Sigmoid colon (tissue), 4 donors: ENCODE data around the gene HHAT.

ENCODE experiments used
- EP300 ChIP-seq, 4 donors: sonication (generic); formaldehyde crosslinking; IDR thresholded peaks; one replicate each; pipeline ENCODE4 v1.6.1; 2017; ENCODE audit warnings: antibody characterized with exemption in 4 of 4
- POLR2A ChIP-seq, 2 donors: fragments of 450-650 bp; IDR thresholded peaks; one replicate each; pipeline ENCODE4 v1.6.1; 2016; ENCODE audit warnings: antibody characterized with exemption in 2 of 2, mild to moderate bottlenecking in 2 of 2, moderate library complexity in 2 of 2
- POLR2AphosphoS5 ChIP-seq, 4 donors: sonication (generic); formaldehyde crosslinking; IDR thresholded peaks; one replicate each; pipeline ENCODE4 v1.6.1; 2017; ENCODE audit warnings: antibody characterized with exemption in 4 of 4
- TF ChIP-seq, protein P1 (sequence below), 4 experiments: fragments of 450-650 bp in 3 of 4; fragments of 200-600 bp in 1 of 4; IDR thresholded peaks; one replicate each; pipeline ENCODE4 v1.5.1; 2016 to 2019; ENCODE audit warnings: antibody characterized with exemption in 4 of 4, mild to moderate bottlenecking in 3 of 4, moderate library complexity in 2 of 4

DNA sequence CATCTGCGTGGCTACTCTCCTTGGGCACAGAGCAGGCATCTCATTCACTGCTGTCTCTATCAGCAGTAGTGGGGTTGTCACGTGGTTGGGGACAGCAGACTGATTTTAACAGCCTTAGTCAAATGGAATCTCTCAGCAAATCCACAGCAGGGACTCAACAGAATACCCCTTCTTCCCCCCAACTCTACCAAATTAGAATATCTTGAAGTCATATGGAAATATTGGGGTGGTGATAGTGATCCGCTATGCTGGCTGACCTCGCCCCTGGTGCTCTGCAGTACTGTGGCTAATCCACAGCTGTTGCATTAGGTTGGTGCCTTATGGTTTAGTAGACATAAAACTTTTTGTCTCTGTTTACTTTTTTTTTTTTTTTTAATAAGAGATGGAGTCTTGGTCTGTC lies 23.9 kb downstream of the HHAT start:
- TF ChIP-seq, protein P1, sequence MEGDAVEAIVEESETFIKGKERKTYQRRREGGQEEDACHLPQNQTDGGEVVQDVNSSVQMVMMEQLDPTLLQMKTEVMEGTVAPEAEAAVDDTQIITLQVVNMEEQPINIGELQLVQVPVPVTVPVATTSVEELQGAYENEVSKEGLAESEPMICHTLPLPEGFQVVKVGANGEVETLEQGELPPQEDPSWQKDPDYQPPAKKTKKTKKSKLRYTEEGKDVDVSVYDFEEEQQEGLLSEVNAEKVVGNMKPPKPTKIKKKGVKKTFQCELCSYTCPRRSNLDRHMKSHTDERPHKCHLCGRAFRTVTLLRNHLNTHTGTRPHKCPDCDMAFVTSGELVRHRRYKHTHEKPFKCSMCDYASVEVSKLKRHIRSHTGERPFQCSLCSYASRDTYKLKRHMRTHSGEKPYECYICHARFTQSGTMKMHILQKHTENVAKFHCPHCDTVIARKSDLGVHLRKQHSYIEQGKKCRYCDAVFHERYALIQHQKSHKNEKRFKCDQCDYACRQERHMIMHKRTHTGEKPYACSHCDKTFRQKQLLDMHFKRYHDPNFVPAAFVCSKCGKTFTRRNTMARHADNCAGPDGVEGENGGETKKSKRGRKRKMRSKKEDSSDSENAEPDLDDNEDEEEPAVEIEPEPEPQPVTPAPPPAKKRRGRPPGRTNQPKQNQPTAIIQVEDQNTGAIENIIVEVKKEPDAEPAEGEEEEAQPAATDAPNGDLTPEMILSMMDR (IDR thresholded peaks at IDR 0.05): no peak
- TF ChIP-seq POLR2AphosphoS5 (IDR thresholded peaks at IDR 0.05): no peak
- no peak for TF ChIP-seq EP300 (IDR thresholded peaks at IDR 0.05)
- TF ChIP-seq POLR2A (IDR thresholded peaks at IDR 0.05): no peak
